HTERT RPE-1 (cell line): ENCODE results near the gene STAP2.

Experiments used
- in situ Hi-C: fragments of 300-500 bp; cut with MboI; formaldehyde crosslinking; loops from 4 replicates; pipeline ENCODE4 v1.14.3; 2020; ENCODE audit warnings: low sequenced_read_pairs

STAP2 gene

GRCh38 chr19:4338441-4339355 is at the start of gene STAP2:
TSS of gene STAP2 (minus strand) at chr19:4338827. CDS start at chr19:4338753, 74 bp downstream.
- in situ Hi-C loops, result no loop called here

- in situ Hi-C loops, result no loop called here
Observed at GRCh38 chr19:4386041-4386782, 47.6 kb upstream of the STAP2 start.

- in situ Hi-C loops, result no loop called here
Observed at GRCh38 chr19:4385291-4386040, 46.8 kb upstream of the STAP2 start.

GRCh38 chr19:4380254-4380727 is 41.7 kb upstream of the STAP2 start:
- in situ Hi-C loops, result no loop called here

- in situ Hi-C loops, result no loop called here
Observed at GRCh38 chr19:4379383-4380253, 41.0 kb upstream of the STAP2 start.

GRCh38 chr19:4378886-4379285 is 40.3 kb upstream of the STAP2 start:
- in situ Hi-C loops, result no loop called here

- in situ Hi-C loops, result no loop called here
Observed at GRCh38 chr19:4376991-4377781, 38.6 kb upstream of the STAP2 start.

GRCh38 chr19:4376671-4376990 is 38.0 kb upstream of the STAP2 start:
- in situ Hi-C loops, result no loop called here

- in situ Hi-C loops, result no loop called here
Observed at GRCh38 chr19:4376028-4376670, 37.5 kb upstream of the STAP2 start.

GRCh38 chr19:4375164-4376027 is 36.8 kb upstream of the STAP2 start:
- in situ Hi-C loops, result no loop called here

GRCh38 chr19:4374498-4375163 is 36.0 kb upstream of the STAP2 start:
- in situ Hi-C loops, result no loop called here

GRCh38 chr19:4373601-4374497 is 35.2 kb upstream of the STAP2 start:
- in situ Hi-C loops, result no loop called here

- in situ Hi-C loops, result no loop called here
Observed at GRCh38 chr19:4373013-4373367, 34.4 kb upstream of the STAP2 start.

GRCh38 chr19:4372165-4373012 is 33.8 kb upstream of the STAP2 start:
- in situ Hi-C loops, result no loop called here

- in situ Hi-C loops, result no loop called here
Observed at GRCh38 chr19:4371247-4372164, 32.9 kb upstream of the STAP2 start.
